MM.1S (cell line): ENCODE results near the gene TTLL6.

Experiments
- EZH2 ChIP-seq: fragments of 300-600 bp; sonication (generic); optimal IDR thresholded peaks from 2 replicates; pipeline ENCODE3; 2017; ENCODE audit warnings: low read depth, mild to moderate bottlenecking, antibody characterized with exemption, low read length, mixed read lengths
- EZH2phosphoT487 ChIP-seq: fragments of 300-600 bp; sonication (generic); IDR thresholded peaks from 2 replicates; pipeline ENCODE4 v1.6.1; 2018; ENCODE audit warnings: antibody characterized with exemption, low read length
- TF ChIP-seq, protein P1 (sequence below): fragments of 300-600 bp; sonication (generic); IDR thresholded peaks from 2 replicates; pipeline ENCODE4 v1.5.1; 2016; ENCODE audit warnings: antibody characterized with exemption, low read length, mixed read lengths

DNA sequence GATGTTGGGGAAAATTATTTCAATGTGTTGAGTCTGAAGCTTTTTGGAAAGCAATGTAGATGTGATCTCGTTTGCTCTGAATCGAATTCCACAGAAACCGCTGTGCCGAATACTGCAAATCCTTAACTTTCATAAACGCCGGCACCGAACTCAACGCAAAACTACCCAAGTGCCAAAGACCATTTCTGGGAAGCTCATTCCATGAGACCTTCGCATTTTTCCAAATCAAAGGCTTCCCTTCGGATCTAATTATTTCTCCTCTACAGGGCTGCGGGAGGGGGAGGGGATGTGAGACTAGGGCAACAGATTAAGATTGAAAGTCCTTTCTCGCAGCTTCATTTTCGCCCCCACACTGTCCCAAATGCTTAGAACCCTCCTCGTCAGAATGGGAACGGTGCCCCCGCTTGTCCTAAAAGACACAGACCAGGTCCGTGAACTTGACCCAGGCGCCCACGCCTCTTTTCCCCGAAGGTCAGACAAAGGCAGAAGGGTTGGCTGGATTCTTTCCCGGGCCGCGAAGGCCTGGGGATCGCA lies 98.7 kb downstream of the TTLL6 start:
- TF ChIP-seq, protein P1, sequence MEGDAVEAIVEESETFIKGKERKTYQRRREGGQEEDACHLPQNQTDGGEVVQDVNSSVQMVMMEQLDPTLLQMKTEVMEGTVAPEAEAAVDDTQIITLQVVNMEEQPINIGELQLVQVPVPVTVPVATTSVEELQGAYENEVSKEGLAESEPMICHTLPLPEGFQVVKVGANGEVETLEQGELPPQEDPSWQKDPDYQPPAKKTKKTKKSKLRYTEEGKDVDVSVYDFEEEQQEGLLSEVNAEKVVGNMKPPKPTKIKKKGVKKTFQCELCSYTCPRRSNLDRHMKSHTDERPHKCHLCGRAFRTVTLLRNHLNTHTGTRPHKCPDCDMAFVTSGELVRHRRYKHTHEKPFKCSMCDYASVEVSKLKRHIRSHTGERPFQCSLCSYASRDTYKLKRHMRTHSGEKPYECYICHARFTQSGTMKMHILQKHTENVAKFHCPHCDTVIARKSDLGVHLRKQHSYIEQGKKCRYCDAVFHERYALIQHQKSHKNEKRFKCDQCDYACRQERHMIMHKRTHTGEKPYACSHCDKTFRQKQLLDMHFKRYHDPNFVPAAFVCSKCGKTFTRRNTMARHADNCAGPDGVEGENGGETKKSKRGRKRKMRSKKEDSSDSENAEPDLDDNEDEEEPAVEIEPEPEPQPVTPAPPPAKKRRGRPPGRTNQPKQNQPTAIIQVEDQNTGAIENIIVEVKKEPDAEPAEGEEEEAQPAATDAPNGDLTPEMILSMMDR = no peak
- TF ChIP-seq EZH2phosphoT487 (no peak), EZH2 (no peak)
